Left ventricle myocardium superior (tissue), 1 donor: ENCODE results near the gene COASY. TPM values are rescaled to one million over a fixed set of nuclear protein-coding genes. Genes with fewer than 3 reads are reported as not detected.

Experiments used
- ATAC-seq: fragments of 200-7000 bp; cut with Tn5 transposase; one replicate; pipeline ENCODE4 v1.9.1; 2020; ENCODE audit warnings: mild to moderate bottlenecking, moderate library complexity
- DNase-seq: peaks from one replicate; pipeline ENCODE4 v3.0.0-alpha.2; 2020
- intact Hi-C: fragments of 100-400 bp; cut with micrococcal nuclease; formaldehyde crosslinking; loops from one replicate; pipeline ENCODE4 v1.11.0; 2022
- total RNA-seq: library from RNA; stranded (reverse); fragmentation: NEBNext Ultra II Directional; extraction: Animal tissue kit (Norgen Biotek cat#: 25700); gene quantifications from one replicate; pipeline ENCODE4 v1.2.1, GENCODE V29; 2021
- donor health status: DM: no; HTN: yes; CAD: no; lungs with severe emphysema.

COASY gene
- total RNA-seq, 1 donor from 2014 or later: 45.2 TPM

- intact Hi-C loops: no loop called here
- DNase-seq: peak; percentile 32
Observed at GRCh38 chr17:42565523-42566214, 3.7 kb downstream of the COASY start.

GRCh38 chr17:42566215-42566882 is 4.4 kb downstream of the COASY start:
- intact Hi-C loops: no loop called here
- DNase-seq (no peak), ATAC-seq (no peak)

More at GRCh38 chr17:42565523-42566214, 3.7 kb downstream of the COASY start:
- ATAC-seq: no peak

DNA sequence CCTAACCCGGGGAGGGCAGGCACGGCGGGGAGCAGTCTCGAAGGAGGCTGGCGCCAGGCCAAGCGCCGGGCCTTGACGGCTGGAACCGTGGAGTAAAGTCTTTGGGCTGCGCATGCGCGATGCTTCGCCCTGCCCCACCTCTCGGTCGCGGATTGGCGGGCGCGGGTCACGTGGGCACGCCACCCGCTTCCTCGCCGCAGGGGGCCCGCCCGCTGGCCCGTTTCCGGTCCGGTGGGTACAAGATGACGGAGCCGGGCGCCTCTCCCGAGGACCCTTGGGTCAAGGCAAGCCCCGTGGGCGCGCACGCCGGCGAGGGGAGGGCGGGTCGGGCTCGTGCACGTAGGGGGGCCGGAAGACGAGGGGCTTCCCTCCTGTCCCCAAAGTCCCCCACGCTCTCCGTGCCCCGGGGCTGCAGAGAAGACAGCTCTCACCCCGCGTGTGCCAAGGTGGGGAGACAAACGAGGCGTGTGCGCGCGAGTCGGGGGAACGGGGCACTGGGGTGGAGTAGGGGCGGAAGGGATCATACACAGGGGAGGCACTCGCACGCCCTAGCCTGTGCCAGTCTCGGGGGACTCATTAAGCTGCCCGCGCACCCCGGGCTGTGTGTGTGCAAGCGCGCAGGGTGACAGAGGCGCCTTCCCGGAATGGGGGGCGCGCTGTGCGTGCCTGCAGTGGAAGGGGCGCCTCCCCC is 5.1 kb downstream of the COASY start, which contains the start of gene MLX:
Gene MLX (plus strand): TSS at position 218 of the 691 bp plus-strand sequence. CDS start 25 bp downstream, at position 243.
- DNase-seq: peak; percentile 99
- intact Hi-C loops: no loop called here
- peak; percentile 85 for ATAC-seq

GRCh38 chr17:42568341-42569111 is 6.6 kb downstream of the COASY start:
- intact Hi-C loops: no loop called here
- DNase-seq: no peak

GRCh38 chr17:42571435-42572225 is 9.7 kb downstream of the COASY start:
- intact Hi-C loops: no loop called here
- DNase-seq (no peak), ATAC-seq (no peak)

More at GRCh38 chr17:42568341-42569111, 6.6 kb downstream of the COASY start:
- no peak for ATAC-seq

GRCh38 chr17:42573095-42573494 is 11.1 kb downstream of the COASY start:
- DNase-seq (no peak), ATAC-seq (no peak)
- intact Hi-C loops: no loop called here

- DNase-seq (no peak), ATAC-seq (no peak)
- intact Hi-C loops: no loop called here
Observed at GRCh38 chr17:42574463-42574862, 12.5 kb downstream of the COASY start.

DNA sequence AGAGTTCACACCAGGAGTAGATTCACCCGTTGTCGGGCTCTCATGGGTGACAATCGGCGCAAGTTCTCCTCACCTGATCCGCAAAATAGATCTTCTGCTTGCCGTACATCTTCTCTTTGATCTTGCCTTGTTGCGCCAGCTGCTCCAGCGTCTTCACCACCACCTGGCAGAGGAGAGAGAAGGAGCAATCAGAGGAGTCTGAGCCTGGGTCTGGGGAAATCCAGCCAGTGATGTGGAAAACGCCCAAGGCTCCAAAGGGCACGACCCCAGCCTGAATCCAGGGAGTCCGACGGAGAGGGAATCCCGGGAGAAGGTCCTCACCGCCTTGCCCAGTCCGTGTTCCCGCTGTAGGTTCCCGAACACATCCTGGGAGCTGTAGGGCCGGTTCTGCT is 15.2 kb downstream of the COASY start:
- DNase-seq (no peak), ATAC-seq (no peak)
- intact Hi-C loops: no loop called here

DNA sequence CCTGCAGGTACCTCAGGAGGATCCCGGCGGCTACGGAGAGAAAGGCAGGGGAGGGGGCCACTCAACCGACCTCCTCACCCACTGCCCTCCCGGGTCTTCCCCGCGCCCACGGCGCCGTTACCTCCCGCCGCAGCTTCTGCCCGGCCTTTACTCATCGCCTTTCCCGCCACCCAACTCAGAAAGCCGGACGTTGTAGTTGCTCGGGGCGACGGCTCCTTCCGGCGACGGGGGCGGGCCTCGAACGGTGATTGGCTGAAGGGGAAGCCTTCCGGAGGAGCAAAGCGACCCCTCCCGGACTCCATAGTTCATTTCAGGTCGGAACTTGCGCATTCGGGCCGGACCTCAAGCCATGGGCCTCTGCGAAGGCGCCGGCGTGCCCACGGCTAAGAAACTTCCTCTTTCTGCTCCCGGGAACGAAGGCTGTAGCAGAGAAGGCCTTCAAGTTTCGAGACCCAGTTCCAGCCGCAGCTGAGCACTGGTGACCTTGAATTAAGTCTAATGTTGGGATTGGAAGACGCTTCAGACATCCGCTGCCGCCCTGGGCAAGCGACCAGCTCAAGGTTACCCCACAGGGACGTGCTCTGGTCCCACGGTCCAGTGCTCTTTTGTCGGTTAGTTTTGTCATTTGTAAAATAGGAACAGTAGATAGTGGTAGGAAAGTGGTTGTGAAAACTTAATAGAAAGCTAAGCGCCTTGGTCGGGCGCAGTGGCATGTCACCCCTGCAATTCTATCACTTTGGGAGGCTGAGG is 15.8 kb downstream of the COASY start, which contains the start of gene PSMC3IP:
Gene PSMC3IP (minus strand): TSS at position 198 of the 750 bp plus-strand sequence. CDS start 43 bp downstream, at position 155.
- ATAC-seq (peak; percentile 95), DNase-seq (peak; percentile 96)
- intact Hi-C loops: no loop called here

DNA sequence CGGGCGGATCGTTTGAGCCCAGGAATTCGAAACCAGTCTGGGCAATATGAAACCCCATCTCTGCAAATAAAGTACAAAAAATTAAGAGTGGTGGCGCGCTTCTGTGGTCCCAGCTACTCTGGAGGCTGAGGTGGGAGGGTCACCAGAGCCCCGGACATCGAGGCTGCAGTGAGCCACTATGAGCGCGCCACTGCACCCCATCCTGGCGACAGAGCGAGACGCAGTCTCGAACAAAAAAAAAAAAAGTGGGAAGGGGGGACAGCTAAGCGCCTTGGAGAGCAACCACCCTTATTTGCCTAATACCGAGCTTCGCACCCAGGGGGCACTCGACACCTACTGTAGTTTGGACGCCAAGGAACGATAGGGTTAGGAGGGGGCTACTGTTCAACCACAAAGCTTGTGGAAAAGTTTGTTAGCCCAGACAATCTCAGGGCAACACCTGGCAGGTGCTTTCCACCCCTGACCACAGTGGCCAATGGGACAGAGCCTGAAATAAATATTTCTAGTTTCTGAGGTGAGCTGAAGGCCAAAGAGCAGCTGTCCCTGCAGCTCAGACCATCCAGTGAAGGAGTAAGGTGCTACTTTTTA is 16.4 kb downstream of the COASY start:
- ATAC-seq (peak; percentile 81), DNase-seq (peak; percentile 82)
- intact Hi-C loops: no loop called here

- intact Hi-C loops: no loop called here
- DNase-seq: no peak
- no peak for ATAC-seq
Observed at GRCh38 chr17:42579794-42580551, 18.0 kb downstream of the COASY start.

- no peak for DNase-seq
- intact Hi-C loops: no loop called here
Observed at GRCh38 chr17:42581744-42582270, 19.9 kb downstream of the COASY start.

GRCh38 chr17:42584880-42585279 is 22.9 kb downstream of the COASY start:
- no peak for ATAC-seq
- intact Hi-C loops: no loop called here
- no peak for DNase-seq

More at GRCh38 chr17:42581744-42582270, 19.9 kb downstream of the COASY start:
- no peak for ATAC-seq

GRCh38 chr17:42585353-42585752 is 23.4 kb downstream of the COASY start:
- DNase-seq: no peak

GRCh38 chr17:42586514-42587230 is 24.7 kb downstream of the COASY start:
- no peak for ATAC-seq
- intact Hi-C loops: no loop called here
- no peak for DNase-seq

More at GRCh38 chr17:42585353-42585752, 23.4 kb downstream of the COASY start:
- intact Hi-C loops: no loop called here
- ATAC-seq: peak; percentile 59

GRCh38 chr17:42590886-42591285 is 28.9 kb downstream of the COASY start:
- intact Hi-C loops: no loop called here
- ATAC-seq (no peak), DNase-seq (no peak)
